HepG2 (cell line): ENCODE results near the gene OR1M1. TPM values are rescaled to one million over a fixed set of nuclear protein-coding genes. Genes with fewer than 3 reads are reported as not detected.

Source experiments
- ATAC-seq: fragments of 200-7000 bp; cut with Tn5 transposase; 3 replicates; pipeline ENCODE4 v1.9.1; 2020; ENCODE audit warnings: mild to moderate bottlenecking, moderate library complexity
- Bru-seq: library from RNA; stranded (reverse); fragments of 400-500 nt; gene quantifications from one replicate; lab custom pipeline; 2021; lab: Mats Ljungman, UMichigan
- BruChase-seq, 2 experiments: library from RNA; stranded (reverse); fragments of 400-500 nt; gene quantifications; one replicate each; lab custom pipeline; 2021; lab: Mats Ljungman, UMichigan
- BruUV-seq: library from RNA; stranded (reverse); fragments of 400-500 nt; replicated peaks from 2 replicates; lab custom pipeline; 2021; lab: Mats Ljungman, UMichigan
- CTCF ChIA-PET: fragments of 300-600 bp; formaldehyde crosslinking; extraction: SDS; loops from one replicate; lab custom pipeline; 2021; ENCODE audit warnings: low total read pairs, inconsistent platforms, low intra/inter-chr PET ratio; lab: Yijun Ruan, JAX
- POLR2A ChIA-PET: fragments of 350-600 bp; sonication (Branson Sonifier 250); formaldehyde crosslinking; loops from one replicate; lab custom pipeline; 2020; ENCODE audit warnings: antibody characterized with exemption, inconsistent platforms; lab: Yijun Ruan, JAX
- DNase-seq: peaks from one replicate; pipeline ENCODE4 v3.0.0-alpha.2; 2015; ENCODE audit warnings: low spot score
- FAIRE-seq: peaks from 3 replicates; lab custom pipeline; 2011; peaks lifted over from hg19 to GRCh38; lab: Jason Lieb, UNC
- H2AFZ ChIP-seq: one replicate; pipeline ENCODE4 v1.6.1; 2011; ENCODE audit warnings: low read length, inconsistent platforms
- H3K27ac ChIP-seq: fragments of 300-600 bp; 3 replicates; pipeline ENCODE4 v1.8.0; 2011; ENCODE audit warnings: mixed run types, mild to moderate bottlenecking, mixed read lengths, low read length, inconsistent platforms; ENCODE audit not compliant: insufficient read depth; ENCODE audit errors: extremely low read length
- H3K27me3 ChIP-seq, 2 experiments: fragments of 200-600 bp in 1 of 2; 2 replicates in 1 of 2; 3 replicates in 1 of 2; pipeline versions ENCODE4 v1.6.0 to v1.8.0; 2011; ENCODE audit warnings: low read length in 2 of 2, mild to moderate bottlenecking in 2 of 2, moderate library complexity in 2 of 2, inconsistent platforms in 1 of 2; ENCODE audit not compliant: insufficient read depth in 2 of 2, control insufficient read depth in 1 of 2
- H3K36me3 ChIP-seq, 2 experiments: fragments of 200-600 bp in 1 of 2; replicated peaks in 1 of 2; 2 replicates in 1 of 2; 3 replicates in 1 of 2; pipeline versions ENCODE4 v1.5.1 to v1.8.0; 2011; ENCODE audit warnings: low read length in 2 of 2, inconsistent platforms in 1 of 2; ENCODE audit not compliant: insufficient read depth in 2 of 2, control insufficient read depth in 1 of 2
- H3K4me1 ChIP-seq: 2 replicates; pipeline ENCODE4 v1.5.1; 2012; ENCODE audit warnings: low read length, inconsistent platforms; ENCODE audit not compliant: insufficient read depth
- H3K4me2 ChIP-seq: 2 replicates; pipeline ENCODE4 v1.6.0; 2011; ENCODE audit warnings: low read depth, low read length, inconsistent platforms
- H3K4me3 ChIP-seq, 3 experiments: fragments of 200-600 bp in 1 of 3; sonication (generic), shearing (Covaris generic) in 1 of 3; replicated peaks in 1 of 3; 2 replicates each; pipeline ENCODE4 v1.5.1; 2011 to 2016; ENCODE audit warnings: low read length in 3 of 3, inconsistent platforms in 2 of 3, low read depth in 2 of 3, mild to moderate bottlenecking in 2 of 3, control low read depth in 1 of 3, mixed read lengths in 1 of 3; ENCODE audit not compliant: insufficient read depth in 1 of 3
- H3K79me2 ChIP-seq: one replicate; pipeline ENCODE4 v1.6.1; 2011; ENCODE audit warnings: low read length, inconsistent platforms; ENCODE audit not compliant: insufficient read depth
- H3K9ac ChIP-seq: 2 replicates; pipeline ENCODE4 v1.6.0; 2011; ENCODE audit warnings: mild to moderate bottlenecking, low read depth, low read length, inconsistent platforms; ENCODE audit not compliant: insufficient read depth
- H3K9me3 ChIP-seq: 2 replicates; pipeline ENCODE4 v1.5.1; 2012; ENCODE audit warnings: mild to moderate bottlenecking, low read length
- H4K20me1 ChIP-seq: 2 replicates; pipeline ENCODE4 v1.6.0; 2011; ENCODE audit warnings: inconsistent platforms, mild to moderate bottlenecking, low read length, moderate library complexity; ENCODE audit not compliant: insufficient read depth
- ARHGAP35 ChIP-seq: sonication (generic); formaldehyde crosslinking; IDR thresholded peaks from 2 replicates; pipeline ENCODE4 v1.9.0; 2022; ENCODE audit warnings: mild to moderate bottlenecking, inconsistent platforms, moderate library complexity, missing genetic modification reagents, borderline replicate concordance
- ESRRA ChIP-seq: sonication (generic); formaldehyde crosslinking; IDR thresholded peaks from 2 replicates; pipeline ENCODE4 v1.5.1; 2020; ENCODE audit warnings: mild to moderate bottlenecking, low read depth, missing genetic modification reagents
- PAWR ChIP-seq: sonication (generic); formaldehyde crosslinking; IDR thresholded peaks from 2 replicates; pipeline ENCODE4 v1.4.0; 2020; ENCODE audit warnings: missing genetic modification reagents, mild to moderate bottlenecking, borderline replicate concordance
- PHF8 ChIP-seq: sonication (generic); formaldehyde crosslinking; IDR thresholded peaks from 2 replicates; pipeline ENCODE4 v1.5.0; 2020; ENCODE audit warnings: missing genetic modification reagents
- PRPF4 ChIP-seq: fragments of 200-400 bp; formaldehyde crosslinking; IDR thresholded peaks from 2 replicates; pipeline ENCODE4 v1.6.1; 2016; ENCODE audit warnings: low read length, low read depth; ENCODE audit not compliant: poor library complexity, severe bottlenecking
- RELA ChIP-seq: sonication (generic); formaldehyde crosslinking; IDR thresholded peaks from 2 replicates; pipeline ENCODE4 v1.4.0; 2020; ENCODE audit warnings: missing genetic modification reagents
- STAT5B ChIP-seq: sonication (generic); formaldehyde crosslinking; IDR thresholded peaks from 2 replicates; pipeline ENCODE4 v1.4.0; 2020; ENCODE audit warnings: missing genetic modification reagents
- SYNCRIP ChIP-seq: fragments of 200-400 bp; formaldehyde crosslinking; IDR thresholded peaks from 2 replicates; pipeline ENCODE4 v1.6.1; 2018; ENCODE audit warnings: mild to moderate bottlenecking, low read depth, low read length; ENCODE audit not compliant: insufficient read depth
- ZFP41 ChIP-seq: sonication (generic); formaldehyde crosslinking; IDR thresholded peaks from 2 replicates; pipeline ENCODE4 v1.4.0; 2020; ENCODE audit warnings: mild to moderate bottlenecking, missing genetic modification reagents, borderline replicate concordance
- ZNF317 ChIP-seq: sonication (generic); formaldehyde crosslinking; IDR thresholded peaks from 2 replicates; pipeline ENCODE4 v1.5.0; 2020; ENCODE audit warnings: mild to moderate bottlenecking, missing genetic modification reagents
- WGBS: methylation state at CpG from one replicate; pipeline ENCODE4 v1.1.6; 2017; ENCODE audit warnings: low lambda C conversion rate; 5-methylcytosine and 5-hydroxymethylcytosine counted together
- in situ Hi-C: cut with HindIII; loops from 2 replicates; pipeline ENCODE4 v1.10.0; 2017; ENCODE audit warnings: low pct_unique_long_range_greater_than_20kb; ENCODE audit not compliant: extremely low pct_ligation_motif_present
- intact Hi-C: fragments of 100-400 bp; cut with micrococcal nuclease; formaldehyde crosslinking; loops from one replicate; pipeline ENCODE4 v1.10.0; 2022; ENCODE audit not compliant: unreplicated experiment
- long read RNA-seq, 2 experiments: library from RNA in 1 of 2; library from polyadenylated mRNA in 1 of 2; stranded (forward) in 1 of 2; unstranded in 1 of 2; transcript quantifications; one replicate each; pipeline ENCODE4 v2.0.0, GENCODE V29; 2019 to 2022
- polyA minus RNA-seq, 3 experiments: library from RNA; depleted of rRNA, polyadenylated mRNA; stranded (reverse); fragments of >200 nt; gene quantifications; 2 replicates each; pipeline ENCODE4 v1.2.3, GENCODE V29; 2011; ENCODE audit warnings: low replicate concordance in 1 of 3
- polyA plus RNA-seq, 8 experiments: library from polyadenylated mRNA; depleted of rRNA in 3 of 8; stranded (reverse) in 7 of 8; unstranded in 1 of 8; fragments of >200 nt; fragmentation: Illumina TruSeq in 4 of 8; extraction: Trizol in 4 of 8; gene quantifications; 2 replicates each; pipeline versions ENCODE4 v1.2.1 to v1.2.3, GENCODE V29; 2011 to 2016; ENCODE audit warnings: low read depth in 4 of 8, missing spikeins in 1 of 8, mixed read lengths in 1 of 8; ENCODE audit not compliant: insufficient read depth in 1 of 8
- total RNA-seq, 5 experiments: library from RNA; depleted of rRNA; stranded (reverse); fragments of >200 nt; fragmentation: Illumina TruSeq; extraction: Trizol; gene quantifications; 2 replicates each; pipeline ENCODE4 v1.2.3, GENCODE V29; 2016; ENCODE audit warnings: low read depth in 1 of 5
- TF ChIP-seq, protein P1 (sequence below): sonication (generic); formaldehyde crosslinking; IDR thresholded peaks from 2 replicates; pipeline ENCODE4 v1.4.0; 2020; ENCODE audit warnings: missing genetic modification reagents
- TF ChIP-seq, protein P2 (sequence below): IDR thresholded peaks from 2 replicates; pipeline ENCODE4 v1.6.1; 2018; ENCODE audit warnings: missing genetic modification reagents, mild to moderate bottlenecking, missing compliant biosample characterization

The OR1M1 gene, protein sequence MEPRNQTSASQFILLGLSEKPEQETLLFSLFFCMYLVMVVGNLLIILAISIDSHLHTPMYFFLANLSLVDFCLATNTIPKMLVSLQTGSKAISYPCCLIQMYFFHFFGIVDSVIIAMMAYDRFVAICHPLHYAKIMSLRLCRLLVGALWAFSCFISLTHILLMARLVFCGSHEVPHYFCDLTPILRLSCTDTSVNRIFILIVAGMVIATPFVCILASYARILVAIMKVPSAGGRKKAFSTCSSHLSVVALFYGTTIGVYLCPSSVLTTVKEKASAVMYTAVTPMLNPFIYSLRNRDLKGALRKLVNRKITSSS
- total RNA-seq (2016; rRNA removed; fragmentation: Illumina TruSeq; extraction: Trizol): not detected in 2 replicates
- not detected in 2 replicates for total RNA-seq (2016; cell fraction: cytosol; rRNA removed; fragmentation: Illumina TruSeq; extraction: Trizol; ENCODE audit: low read depth)
- total RNA-seq (2016; cell fraction: insoluble cytoplasmic fraction; rRNA removed; fragmentation: Illumina TruSeq; extraction: Trizol): not detected in 2 replicates
- total RNA-seq (2016; cell fraction: membrane; rRNA removed; fragmentation: Illumina TruSeq; extraction: Trizol): not detected in 2 replicates
- not detected in 2 replicates for total RNA-seq (2016; cell fraction: nucleus; rRNA removed; fragmentation: Illumina TruSeq; extraction: Trizol)
- polyA plus RNA-seq (2011; rRNA removed): 0.07 TPM in 1 of 2 replicates, not detected in the other
- polyA plus RNA-seq (2011; cell fraction: cytosol; rRNA removed): not detected in 2 replicates
- polyA plus RNA-seq (2011; cell fraction: nucleus; rRNA removed): not detected in 2 replicates
- not detected in 2 replicates for polyA plus RNA-seq (2012)
- polyA plus RNA-seq (2016; cell fraction: cytosol; fragmentation: Illumina TruSeq; extraction: Trizol; ENCODE audit: low read depth): not detected in 2 replicates
- polyA plus RNA-seq (2016; cell fraction: insoluble cytoplasmic fraction; fragmentation: Illumina TruSeq; extraction: Trizol; ENCODE audit: low read depth): not detected in 2 replicates
- not detected in 2 replicates for polyA plus RNA-seq (2016; cell fraction: membrane; fragmentation: Illumina TruSeq; extraction: Trizol; ENCODE audit: low read depth)
- not detected in 2 replicates for polyA plus RNA-seq (2016; cell fraction: nucleus; fragmentation: Illumina TruSeq; extraction: Trizol; ENCODE audit: insufficient read depth, low read depth)
- polyA minus RNA-seq (2011; rRNA and poly(A)+ RNA removed; ENCODE audit: low replicate concordance): not detected in 2 replicates
- not detected in 2 replicates for polyA minus RNA-seq (2011; cell fraction: cytosol; rRNA and poly(A)+ RNA removed)
- polyA minus RNA-seq (2011; cell fraction: nucleus; rRNA and poly(A)+ RNA removed): not detected in 2 replicates
- Bru-seq, nascent RNA: not detected
- BruChase-seq, experiment 1, labeled RNA remaining after a 6-hour chase: not detected
- not detected for BruChase-seq, experiment 2, labeled RNA remaining after a 2-hour chase
- long read RNA-seq, experiment 1: 0 reads
- long read RNA-seq, experiment 2: 0 reads

DNA sequence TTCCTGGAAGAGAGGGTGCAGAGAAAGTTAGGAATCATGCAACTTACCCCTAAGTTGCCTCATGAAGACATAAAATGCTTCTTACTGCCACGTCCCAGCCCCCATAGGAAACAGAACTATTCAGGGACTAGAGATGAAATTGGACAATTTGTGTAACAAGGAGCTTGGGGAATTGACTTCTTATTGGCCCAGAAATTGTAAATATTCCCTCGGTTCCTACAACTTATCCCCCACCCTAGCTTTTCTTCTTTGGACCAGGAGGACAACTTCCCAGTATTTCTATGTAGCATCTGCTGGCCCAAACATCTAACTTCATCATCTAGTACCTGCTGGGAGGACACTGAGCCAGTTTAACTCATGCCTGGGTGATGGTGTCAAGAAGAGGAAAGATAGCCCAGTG, at the start of gene OR1M1:
TSS of gene OR1M1 (plus strand) at position 301 of the 400 bp plus-strand sequence. CDS start 6,184 bp downstream, outside the sequence.
- no peak within 1 kb of the TSS for H3K4me2 ChIP-seq
- intact Hi-C loops (no loop called here), in situ Hi-C loops (loop anchor here (25.0 kb wide), 1 partner anchor 424 kb away; no protein-coding TSS in a partner anchor)
- no peaks in the 10 kb centered on the region for H3K36me3 ChIP-seq
- BruUV-seq: no TSS peak
- ChIA-PET POLR2A (no interaction called here), CTCF (no interaction called here)
- no peak within 1 kb of the TSS for H3K27ac ChIP-seq
- DNase-seq (no peak), ATAC-seq (no peak), FAIRE-seq (no peak)
- no peaks in the 10 kb centered on the region for H3K9me3 ChIP-seq
- no peak within 1 kb of the TSS for H3K9ac ChIP-seq
- H3K27me3 ChIP-seq: no peaks in the 10 kb centered on the region
- H4K20me1 ChIP-seq: no peaks in the 10 kb centered on the region
- 6% methylated on average over 2 of the region's 2 CpGs for WGBS
- no peak within 1 kb of the TSS for H3K4me3 ChIP-seq
- H2AFZ ChIP-seq: no peak within 1 kb of the TSS
- no peaks in the 10 kb centered on the region for H3K79me2 ChIP-seq
- no peaks in the 10 kb centered on the region for H3K4me1 ChIP-seq
- TF ChIP-seq, protein P1, sequence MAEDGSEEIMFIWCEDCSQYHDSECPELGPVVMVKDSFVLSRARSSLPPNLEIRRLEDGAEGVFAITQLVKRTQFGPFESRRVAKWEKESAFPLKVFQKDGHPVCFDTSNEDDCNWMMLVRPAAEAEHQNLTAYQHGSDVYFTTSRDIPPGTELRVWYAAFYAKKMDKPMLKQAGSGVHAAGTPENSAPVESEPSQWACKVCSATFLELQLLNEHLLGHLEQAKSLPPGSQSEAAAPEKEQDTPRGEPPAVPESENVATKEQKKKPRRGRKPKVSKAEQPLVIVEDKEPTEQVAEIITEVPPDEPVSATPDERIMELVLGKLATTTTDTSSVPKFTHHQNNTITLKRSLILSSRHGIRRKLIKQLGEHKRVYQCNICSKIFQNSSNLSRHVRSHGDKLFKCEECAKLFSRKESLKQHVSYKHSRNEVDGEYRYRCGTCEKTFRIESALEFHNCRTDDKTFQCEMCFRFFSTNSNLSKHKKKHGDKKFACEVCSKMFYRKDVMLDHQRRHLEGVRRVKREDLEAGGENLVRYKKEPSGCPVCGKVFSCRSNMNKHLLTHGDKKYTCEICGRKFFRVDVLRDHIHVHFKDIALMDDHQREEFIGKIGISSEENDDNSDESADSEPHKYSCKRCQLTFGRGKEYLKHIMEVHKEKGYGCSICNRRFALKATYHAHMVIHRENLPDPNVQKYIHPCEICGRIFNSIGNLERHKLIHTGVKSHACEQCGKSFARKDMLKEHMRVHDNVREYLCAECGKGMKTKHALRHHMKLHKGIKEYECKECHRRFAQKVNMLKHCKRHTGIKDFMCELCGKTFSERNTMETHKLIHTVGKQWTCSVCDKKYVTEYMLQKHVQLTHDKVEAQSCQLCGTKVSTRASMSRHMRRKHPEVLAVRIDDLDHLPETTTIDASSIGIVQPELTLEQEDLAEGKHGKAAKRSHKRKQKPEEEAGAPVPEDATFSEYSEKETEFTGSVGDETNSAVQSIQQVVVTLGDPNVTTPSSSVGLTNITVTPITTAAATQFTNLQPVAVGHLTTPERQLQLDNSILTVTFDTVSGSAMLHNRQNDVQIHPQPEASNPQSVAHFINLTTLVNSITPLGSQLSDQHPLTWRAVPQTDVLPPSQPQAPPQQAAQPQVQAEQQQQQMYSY (CRISPR knock-in tag): no peak
- TF ChIP-seq PAWR (CRISPR knock-in tag) (no peak), ZFP41 (no peak), SYNCRIP (no peak), PHF8 (CRISPR knock-in tag) (no peak), ESRRA (CRISPR knock-in tag) (no peak), RELA (CRISPR knock-in tag) (no peak), ZNF317 (CRISPR knock-in tag) (no peak), STAT5B (CRISPR knock-in tag) (no peak), ARHGAP35 (no peak), PRPF4 (no peak)
- TF ChIP-seq, protein P2, sequence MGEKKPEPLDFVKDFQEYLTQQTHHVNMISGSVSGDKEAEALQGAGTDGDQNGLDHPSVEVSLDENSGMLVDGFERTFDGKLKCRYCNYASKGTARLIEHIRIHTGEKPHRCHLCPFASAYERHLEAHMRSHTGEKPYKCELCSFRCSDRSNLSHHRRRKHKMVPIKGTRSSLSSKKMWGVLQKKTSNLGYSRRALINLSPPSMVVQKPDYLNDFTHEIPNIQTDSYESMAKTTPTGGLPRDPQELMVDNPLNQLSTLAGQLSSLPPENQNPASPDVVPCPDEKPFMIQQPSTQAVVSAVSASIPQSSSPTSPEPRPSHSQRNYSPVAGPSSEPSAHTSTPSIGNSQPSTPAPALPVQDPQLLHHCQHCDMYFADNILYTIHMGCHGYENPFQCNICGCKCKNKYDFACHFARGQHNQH: no peak
